Body of pancreas (tissue), 4 donors: ENCODE measurements around the gene RHBDD3.

Experiments
- CTCF ChIP-seq, 7 experiments: fragments of 450-650 bp in 4 of 7; fragments of 200-600 bp in 3 of 7; sonication (generic) in 3 of 7; IDR thresholded peaks; one replicate each; pipeline ENCODE4 v1.5.1; 2016 to 2019; ENCODE audit warnings: antibody characterized with exemption in 7 of 7
- POLR2A ChIP-seq, 3 donors: fragments of 450-650 bp; IDR thresholded peaks; one replicate each; pipeline ENCODE4 v1.6.1; 2016; ENCODE audit warnings: antibody characterized with exemption in 3 of 3, mild to moderate bottlenecking in 2 of 3

- no peak for TF ChIP-seq CTCF (IDR thresholded peaks at IDR 0.05)
- no peak for TF ChIP-seq POLR2A (IDR thresholded peaks at IDR 0.05)
Measured at GRCh38 chr22:29266564-29267461, 968 bp downstream of the RHBDD3 start.
